OCI-LY1 (cell line): Measurements from ENCODE around the gene PPP1R1B.

ENCODE experiments used
- H2AFZ ChIP-seq: fragments of 200-600 bp; sonication (generic), shearing (Covaris generic); 2 replicates; pipeline ENCODE4 v1.6.0; 2014; ENCODE audit warnings: antibody characterized with exemption, mild to moderate bottlenecking, low read length
- H3F3A ChIP-seq: fragments of 200-600 bp; sonication (generic), shearing (Covaris generic); 2 replicates; pipeline ENCODE4 v1.6.0; 2014; ENCODE audit warnings: mild to moderate bottlenecking, antibody characterized with exemption, low read length, moderate library complexity; ENCODE audit not compliant: insufficient read depth
- H3K27ac ChIP-seq: fragments of 200-600 bp; sonication (generic); 2 replicates; pipeline ENCODE4 v1.5.1; 2014; ENCODE audit warnings: low read length, mixed run types, mild to moderate bottlenecking, low read depth; ENCODE audit not compliant: poor library complexity, severe bottlenecking
- H3K27me3 ChIP-seq: fragments of 200-600 bp; sonication (generic); 2 replicates; pipeline ENCODE4 v1.6.0; 2014; ENCODE audit warnings: antibody characterized with exemption, mild to moderate bottlenecking, low read length, moderate library complexity; ENCODE audit not compliant: insufficient read depth
- H3K36me3 ChIP-seq: fragments of 200-600 bp; sonication (generic); 2 replicates; pipeline ENCODE4 v1.6.1; 2014; ENCODE audit warnings: mild to moderate bottlenecking, antibody characterized with exemption, low read length, moderate library complexity, mixed read lengths; ENCODE audit not compliant: insufficient read depth
- H3K4me1 ChIP-seq: fragments of 200-600 bp; sonication (generic); 2 replicates; pipeline ENCODE4 v1.5.1; 2014; ENCODE audit warnings: mild to moderate bottlenecking, low read length, moderate library complexity; ENCODE audit not compliant: insufficient read depth, severe bottlenecking
- H3K4me2 ChIP-seq: fragments of 200-600 bp; sonication (generic), shearing (Covaris generic); 2 replicates; pipeline ENCODE4 v1.6.1; 2014; ENCODE audit warnings: low read length
- H3K4me3 ChIP-seq: fragments of 200-600 bp; sonication (generic); 2 replicates; pipeline ENCODE4 v1.5.1; 2014; ENCODE audit warnings: low read length, low read depth, mild to moderate bottlenecking, mixed read lengths; ENCODE audit not compliant: poor library complexity, severe bottlenecking
- H3K79me2 ChIP-seq: fragments of 200-600 bp; shearing (Covaris generic); 2 replicates; pipeline ENCODE4 v1.6.1; 2016; ENCODE audit warnings: mixed run types, low read length, mixed read lengths; ENCODE audit not compliant: insufficient read depth
- H3K9ac ChIP-seq: fragments of 200-600 bp; sonication (generic), shearing (Covaris generic); 2 replicates; pipeline ENCODE4 v1.6.1; 2014; ENCODE audit warnings: mild to moderate bottlenecking, low read length, mixed read lengths
- H3K9me2 ChIP-seq: fragments of 200-600 bp; sonication (generic), shearing (Covaris generic); 2 replicates; pipeline ENCODE4 v1.6.1; 2014; ENCODE audit warnings: low read depth, mild to moderate bottlenecking, low read length, mixed read lengths
- H3K9me3 ChIP-seq: fragments of 200-600 bp; shearing (Covaris generic); 2 replicates; pipeline ENCODE4 v1.6.1; 2014; ENCODE audit warnings: low read length, mixed read lengths
- H4K20me1 ChIP-seq: fragments of 200-600 bp; sonication (generic), shearing (Covaris generic); 2 replicates; pipeline ENCODE4 v1.6.0; 2016; ENCODE audit warnings: mild to moderate bottlenecking, low read length; ENCODE audit not compliant: insufficient read depth
- EZH2 ChIP-seq: fragments of 200-600 bp; sonication (generic), shearing (Covaris generic); IDR thresholded peaks from 2 replicates; pipeline ENCODE4 v1.8.0; 2017; ENCODE audit warnings: borderline replicate concordance, mixed run types, mild to moderate bottlenecking, antibody characterized with exemption, low read length, moderate library complexity, mixed read lengths
- TF ChIP-seq, protein P1 (sequence below): fragments of 200-600 bp; sonication (generic), shearing (Covaris generic); IDR thresholded peaks from 2 replicates; pipeline ENCODE4 v1.5.1; 2017; ENCODE audit warnings: mild to moderate bottlenecking, antibody characterized with exemption, low read length, moderate library complexity, mixed read lengths

The PPP1R1B gene

GRCh38 chr17:39655105-39655504 is 28.4 kb downstream of the PPP1R1B start:
- Histone ChIP-seq H3K27ac (no peak overlapping the region), H2AFZ (no peak overlapping the region), H3K9me3 (no peaks in the 10 kb centered on the region), H3K4me2 (no peak overlapping the region), H3K27me3 (no peaks in the 10 kb centered on the region), H3K36me3 (peaks cover 7% of the 10 kb centered on the region; the same call in 1 of the 2 replicates), H3K4me3 (no peak overlapping the region), H3K9ac (no peak overlapping the region), H3K79me2 (no peaks in the 10 kb centered on the region), H4K20me1 (no peaks in the 10 kb centered on the region), H3F3A (no peaks in the 10 kb centered on the region), H3K9me2 (no peaks in the 10 kb centered on the region), H3K4me1 (peaks cover 18% of the 10 kb centered on the region)
- TF ChIP-seq, protein P1, sequence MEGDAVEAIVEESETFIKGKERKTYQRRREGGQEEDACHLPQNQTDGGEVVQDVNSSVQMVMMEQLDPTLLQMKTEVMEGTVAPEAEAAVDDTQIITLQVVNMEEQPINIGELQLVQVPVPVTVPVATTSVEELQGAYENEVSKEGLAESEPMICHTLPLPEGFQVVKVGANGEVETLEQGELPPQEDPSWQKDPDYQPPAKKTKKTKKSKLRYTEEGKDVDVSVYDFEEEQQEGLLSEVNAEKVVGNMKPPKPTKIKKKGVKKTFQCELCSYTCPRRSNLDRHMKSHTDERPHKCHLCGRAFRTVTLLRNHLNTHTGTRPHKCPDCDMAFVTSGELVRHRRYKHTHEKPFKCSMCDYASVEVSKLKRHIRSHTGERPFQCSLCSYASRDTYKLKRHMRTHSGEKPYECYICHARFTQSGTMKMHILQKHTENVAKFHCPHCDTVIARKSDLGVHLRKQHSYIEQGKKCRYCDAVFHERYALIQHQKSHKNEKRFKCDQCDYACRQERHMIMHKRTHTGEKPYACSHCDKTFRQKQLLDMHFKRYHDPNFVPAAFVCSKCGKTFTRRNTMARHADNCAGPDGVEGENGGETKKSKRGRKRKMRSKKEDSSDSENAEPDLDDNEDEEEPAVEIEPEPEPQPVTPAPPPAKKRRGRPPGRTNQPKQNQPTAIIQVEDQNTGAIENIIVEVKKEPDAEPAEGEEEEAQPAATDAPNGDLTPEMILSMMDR: no peak
- no peak for TF ChIP-seq EZH2

DNA sequence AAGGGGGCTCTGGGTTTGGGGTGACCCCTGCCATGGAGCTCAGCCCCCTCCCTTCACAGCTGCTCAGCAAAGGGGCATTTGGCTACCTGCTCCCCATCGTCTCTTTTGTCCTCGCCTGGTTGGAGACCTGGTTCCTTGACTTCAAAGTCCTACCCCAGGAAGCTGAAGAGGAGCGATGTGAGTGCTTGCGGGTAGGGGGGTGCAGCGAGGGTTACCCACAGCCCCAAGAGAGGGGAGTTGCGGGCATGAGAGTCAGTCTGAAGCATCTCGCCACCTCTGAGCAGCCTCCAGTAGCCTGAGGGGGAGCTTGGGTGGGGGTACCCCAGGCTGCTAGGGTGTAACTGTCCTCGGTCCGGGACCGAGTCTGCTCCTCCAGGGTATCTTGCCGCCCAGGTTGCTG is 31.6 kb downstream of the PPP1R1B start:
- Histone ChIP-seq H3K9me3 (no peaks in the 10 kb centered on the region), H3K9ac (no peak overlapping the region), H2AFZ (no peak overlapping the region), H4K20me1 (no peaks in the 10 kb centered on the region), H3K4me2 (no peak overlapping the region), H3K4me3 (no peak overlapping the region), H3K79me2 (no peaks in the 10 kb centered on the region), H3K27me3 (no peaks in the 10 kb centered on the region), H3F3A (no peaks in the 10 kb centered on the region), H3K4me1 (peaks cover 5% of the 10 kb centered on the region), H3K36me3 (peaks cover 32% of the 10 kb centered on the region; the same call in 1 of the 2 replicates), H3K9me2 (no peaks in the 10 kb centered on the region), H3K27ac (no peak overlapping the region)
- TF ChIP-seq EZH2: no peak
- TF ChIP-seq, protein P1: no peak

DNA sequence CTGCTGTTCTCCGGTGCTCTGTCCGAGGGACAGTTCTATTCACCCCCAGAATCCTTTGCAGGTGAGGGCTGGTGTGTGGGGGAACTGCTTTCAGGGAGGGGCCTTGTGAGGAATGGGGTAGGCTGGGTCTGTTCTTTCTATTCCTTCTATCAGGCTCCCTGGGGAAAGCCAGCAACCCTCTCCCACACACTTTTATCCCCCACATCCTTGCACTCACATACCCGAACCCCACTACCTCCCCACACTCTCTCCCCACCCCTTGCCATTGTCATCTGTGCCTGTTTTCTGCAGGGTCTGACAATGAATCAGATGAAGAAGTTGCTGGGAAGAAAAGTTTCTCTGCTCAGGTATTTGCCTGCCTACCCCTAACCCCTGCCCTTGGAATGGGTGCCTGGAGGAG is 32.0 kb downstream of the PPP1R1B start:
- Histone ChIP-seq H3K9me2 (no peaks in the 10 kb centered on the region), H3K4me2 (no peak overlapping the region), H3K4me3 (no peak overlapping the region), H2AFZ (no peak overlapping the region), H3K9me3 (no peaks in the 10 kb centered on the region), H3K79me2 (no peaks in the 10 kb centered on the region), H3K9ac (no peak overlapping the region), H3K4me1 (peaks cover 5% of the 10 kb centered on the region), H3K27ac (no peak overlapping the region), H3F3A (no peaks in the 10 kb centered on the region), H3K36me3 (peaks cover 32% of the 10 kb centered on the region; the same call in 1 of the 2 replicates), H3K27me3 (no peaks in the 10 kb centered on the region), H4K20me1 (no peaks in the 10 kb centered on the region)
- TF ChIP-seq, protein P1: no peak
- no peak for TF ChIP-seq EZH2
